ENCODE results near the gene TRMT112. TPM values are rescaled to one million over a fixed set of nuclear protein-coding genes. Genes with fewer than 3 reads are reported as not detected.
A peak's percentile ranks its signal among the peaks of the same experiment; 100 is the strongest.

The TRMT112 gene
- polyA plus RNA-seq (2011; rRNA removed) (305 and 363 TPM in 2 replicates), polyA plus RNA-seq (2017; fragmentation: RNase III; extraction: RNeasy Plus Mini Kit Qiagen cat#74134 plus additional on column Dnase treatment) (424 to 447 TPM (median 440 TPM) in 3 replicates), polyA minus RNA-seq (2011; rRNA and poly(A)+ RNA removed) (74.2 and 84.5 TPM in 2 replicates)
- polyA plus RNA-seq (2012; cell fraction: cytosol; rRNA removed) = 405 and 507 TPM in 2 replicates
- 233 and 467 TPM in 2 replicates for polyA plus RNA-seq (2012; cell fraction: nucleus; rRNA removed)

- H3K4me2 ChIP-seq = peak within 1 kb of the TSS; percentile 87
- ATAC-seq (peak; percentile 83 to 90), FAIRE-seq (peak; percentile 99), DNase-seq (ENCODE audit: low read depth in 1 of 2, low spot score in 1 of 2) (peak; percentile 95 to 99)
- H3K4me3 ChIP-seq = peak within 1 kb of the TSS; percentile 80
- TF ChIP-seq NPAS2 (CRISPR knock-in tag; IDR thresholded peaks at IDR 0.05; ENCODE audit: borderline replicate concordance) = no peak
- TF ChIP-seq BCL3 (IDR thresholded peaks at IDR 0.05) = peak; percentile 67; the same call in 2 of the 3 replicates
- TF ChIP-seq BHLHE40 (IDR thresholded peaks at IDR 0.05; ENCODE audit: low read depth, low read length) = peak; percentile 69; the same call in 1 of the 2 replicates
- no peak for TF ChIP-seq HEYL (CRISPR knock-in tag; IDR thresholded peaks at IDR 0.05)
- peak; percentile 89 for TF ChIP-seq MAX (IDR thresholded peaks at IDR 0.05)
- TF ChIP-seq PHF8 (IDR thresholded peaks at IDR 0.05; ENCODE audit: borderline replicate concordance, low read depth) = 0 out of 2 replicates have a peak, but pooled peaks have one; percentile 48
- no peak for TF ChIP-seq FOSB (CRISPR knock-in tag; IDR thresholded peaks at IDR 0.05)
- peak; percentile 46; the same call in 1 of the 2 replicates for TF ChIP-seq RFX5 (IDR thresholded peaks at IDR 0.05)
- TF ChIP-seq MAFK (IDR thresholded peaks at IDR 0.05; ENCODE audit: partially characterized antibody) = peak; percentile 99
- TF ChIP-seq JUN (IDR thresholded peaks at IDR 0.05) = peak; percentile 56 to 83
- TF ChIP-seq EHF (CRISPR knock-in tag; IDR thresholded peaks at IDR 0.05) = no peak
- peak; percentile 76 for TF ChIP-seq POLR2A (IDR thresholded peaks at IDR 0.05; ENCODE audit: low read length)
- TF ChIP-seq E2F6 (IDR thresholded peaks at IDR 0.05; ENCODE audit: borderline replicate concordance, low read depth) = peak; percentile 43; the same call in 1 of the 2 replicates
- TF ChIP-seq GATA3 (IDR thresholded peaks at IDR 0.05; ENCODE audit: borderline replicate concordance) = peak; percentile 27; the same call in 1 of the 2 replicates
- peak; percentile 86 for TF ChIP-seq USF2 (IDR thresholded peaks at IDR 0.05)
- no peak for TF ChIP-seq RNF2 (IDR thresholded peaks at IDR 0.05; ENCODE audit: borderline replicate concordance, low read depth)
- TF ChIP-seq KDM5A (IDR thresholded peaks at IDR 0.05) = peak; percentile 1; the same call in 1 of the 2 replicates
- TF ChIP-seq ELK1 (IDR thresholded peaks at IDR 0.05; ENCODE audit: low read depth, low read length) = peak; percentile 64; the same call in 1 of the 2 replicates
- no peaks in the 10 kb centered on the region for H3K9me3 ChIP-seq
- peaks cover 14% of the 10 kb centered on the region for H3K4me1 ChIP-seq
- POLR2A ChIA-PET = interaction anchor here (0.6 to 2.9 kb wide), 27 partner anchors 9 to 497 kb away, joined by 3 to 50 read pairs (median 7); partner anchors contain the start of genes BAD, CCDC88B, ESRRA and FKBP2
- H3K27ac ChIP-seq = peak within 1 kb of the TSS; percentile 97 to 98
- CTCF ChIA-PET = interaction anchor here (0.6 to 20.7 kb wide), 20 partner anchors 8 to 1530 kb away, joined by 3 to 996 read pairs (median 3); partner anchors contain the start of genes CATSPERZ, CCDC88B, ESRRA and FERMT3
- WGBS (ENCODE audit: missing lambda C conversion rate) = 2% methylated on average over 40 of the region's 43 CpGs
These were observed at the start of gene TRMT112 for GRCh38 chr11:64317325-64317960. TRMT112 (minus strand) TSS chr11:64317559; CDS start chr11:64317526, 33 bp downstream.

- Histone ChIP-seq H3K4me2 (no peak overlapping the region), H3K4me1 (no peaks in the 10 kb centered on the region), H3K4me3 (no peak overlapping the region), H3K27ac (no peak overlapping the region), H3K9me3 (no peaks in the 10 kb centered on the region)
- no peak for FAIRE-seq
- ATAC-seq = no peak
- ChIA-PET POLR2A (no interaction called here), CTCF (interaction anchor here (0.9 to 4.3 kb wide), 2 partner anchors 11 to 13 kb away, joined by 3 to 23 read pairs; no protein-coding TSS in a partner anchor)
- WGBS (ENCODE audit: missing lambda C conversion rate) = 94% methylated on average over 1 of the region's 1 CpG
- no peak for TF ChIP-seq EHF (CRISPR knock-in tag; IDR thresholded peaks at IDR 0.05)
- no peak for TF ChIP-seq CTCF (IDR thresholded peaks at IDR 0.05)
- TF ChIP-seq BHLHE40 (IDR thresholded peaks at IDR 0.05; ENCODE audit: low read depth, low read length) = no peak
- no peak for TF ChIP-seq CEBPB (IDR thresholded peaks at IDR 0.05)
- no peak for TF ChIP-seq RARB (CRISPR knock-in tag; IDR thresholded peaks at IDR 0.05)
- TF ChIP-seq EHMT2 (IDR thresholded peaks at IDR 0.05; ENCODE audit: low read depth) = no peak
- no peak for TF ChIP-seq HOXB5 (CRISPR knock-in tag; IDR thresholded peaks at IDR 0.05)
- TF ChIP-seq JUNB (IDR thresholded peaks at IDR 0.05) = no peak
- no peak for TF ChIP-seq E2F6 (IDR thresholded peaks at IDR 0.05; ENCODE audit: borderline replicate concordance, low read depth)
- no peak for DNase-seq (ENCODE audit: low read depth in 1 of 2, low spot score in 1 of 2)
These were observed 49.4 kb upstream of the TRMT112 start for GRCh38 chr11:64366751-64367150.

Measured in A549 (cell line).